ENCODE data around the gene ATP1B1.

DNA sequence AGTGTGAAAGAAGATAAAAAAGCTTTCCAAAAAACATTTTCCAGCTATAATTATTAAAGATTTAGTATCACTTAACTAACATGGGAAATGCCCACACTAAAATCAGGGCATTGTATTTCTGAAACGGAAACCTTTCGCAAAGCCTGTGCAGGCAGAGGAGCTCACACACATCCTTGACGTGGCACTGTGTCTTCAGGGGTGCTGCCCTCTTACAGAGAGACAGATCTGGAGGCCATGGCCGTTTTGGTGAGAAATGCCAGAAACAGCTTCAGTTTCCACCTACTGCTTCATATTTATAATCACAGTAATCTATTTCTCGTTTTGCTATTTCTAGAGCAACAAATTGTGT is 26.7 kb downstream of the ATP1B1 start:
- no peak for TF ChIP-seq CTCF (IDR thresholded peaks at IDR 0.05 in 2 of 3, conservative IDR thresholded peaks at IDR 0.05 in 1 of 3; ENCODE audit: borderline replicate concordance in 1 of 3, insufficient read depth in 1 of 3, low read depth in 2 of 3, low read length in 2 of 3)
- no peak for TF ChIP-seq POLR2A (IDR thresholded peaks at IDR 0.05; ENCODE audit: borderline replicate concordance, extremely low read depth, insufficient read depth, insufficient read length)
